Measurements from ENCODE around the gene CIAO3.
"Not testable (repeated sequence)": the region's sequence is repeated elsewhere in the genome, so short reads cannot be mapped to it uniquely, and the experiment has no call there.

The CIAO3 gene

DNA sequence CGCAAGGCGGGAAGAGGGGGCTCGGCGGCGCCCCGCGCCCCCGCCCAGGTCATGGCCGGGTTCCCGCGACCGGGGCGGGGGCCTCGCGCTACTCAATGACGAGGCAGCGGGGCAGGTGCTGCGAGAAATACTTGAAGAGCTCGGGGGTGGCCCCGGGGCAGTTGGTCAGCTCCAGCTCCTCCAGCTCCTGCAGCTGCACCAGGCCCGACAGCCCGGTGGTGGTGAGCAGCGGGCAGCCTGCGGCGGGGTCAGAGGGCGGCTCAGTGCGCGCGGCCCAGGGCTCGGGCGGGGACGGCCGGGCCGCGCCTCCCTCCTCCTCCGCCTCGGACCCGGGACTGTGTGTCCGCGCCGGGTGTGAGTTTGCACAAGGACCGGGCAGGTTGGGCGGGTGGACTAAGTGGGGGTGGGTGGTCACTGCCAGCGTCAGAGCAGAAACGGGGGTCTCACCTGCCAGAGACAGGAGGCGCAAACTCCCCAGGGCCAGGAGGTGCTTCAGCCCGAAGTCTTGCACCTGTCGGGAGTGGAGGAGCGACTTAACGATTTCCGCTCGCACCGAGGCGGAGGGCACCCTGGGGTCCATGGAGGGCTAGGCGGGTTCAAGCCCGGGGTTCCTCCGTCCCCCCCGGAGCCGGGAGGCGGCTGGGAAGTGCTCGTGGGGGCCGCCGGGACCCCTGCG is 46.5 kb downstream of the CIAO3 start:
- DNase-seq (ENCODE audit: extremely low read depth, low read depth), result no peak
- H3K4me3 ChIP-seq (replicated peaks; ENCODE audit: low read depth, low read length), result no peak overlapping the region
- TF ChIP-seq, protein P1, sequence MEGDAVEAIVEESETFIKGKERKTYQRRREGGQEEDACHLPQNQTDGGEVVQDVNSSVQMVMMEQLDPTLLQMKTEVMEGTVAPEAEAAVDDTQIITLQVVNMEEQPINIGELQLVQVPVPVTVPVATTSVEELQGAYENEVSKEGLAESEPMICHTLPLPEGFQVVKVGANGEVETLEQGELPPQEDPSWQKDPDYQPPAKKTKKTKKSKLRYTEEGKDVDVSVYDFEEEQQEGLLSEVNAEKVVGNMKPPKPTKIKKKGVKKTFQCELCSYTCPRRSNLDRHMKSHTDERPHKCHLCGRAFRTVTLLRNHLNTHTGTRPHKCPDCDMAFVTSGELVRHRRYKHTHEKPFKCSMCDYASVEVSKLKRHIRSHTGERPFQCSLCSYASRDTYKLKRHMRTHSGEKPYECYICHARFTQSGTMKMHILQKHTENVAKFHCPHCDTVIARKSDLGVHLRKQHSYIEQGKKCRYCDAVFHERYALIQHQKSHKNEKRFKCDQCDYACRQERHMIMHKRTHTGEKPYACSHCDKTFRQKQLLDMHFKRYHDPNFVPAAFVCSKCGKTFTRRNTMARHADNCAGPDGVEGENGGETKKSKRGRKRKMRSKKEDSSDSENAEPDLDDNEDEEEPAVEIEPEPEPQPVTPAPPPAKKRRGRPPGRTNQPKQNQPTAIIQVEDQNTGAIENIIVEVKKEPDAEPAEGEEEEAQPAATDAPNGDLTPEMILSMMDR (IDR thresholded peaks at IDR 0.05; ENCODE audit: low read depth, low read length, missing control alignments), result no peak

DNA sequence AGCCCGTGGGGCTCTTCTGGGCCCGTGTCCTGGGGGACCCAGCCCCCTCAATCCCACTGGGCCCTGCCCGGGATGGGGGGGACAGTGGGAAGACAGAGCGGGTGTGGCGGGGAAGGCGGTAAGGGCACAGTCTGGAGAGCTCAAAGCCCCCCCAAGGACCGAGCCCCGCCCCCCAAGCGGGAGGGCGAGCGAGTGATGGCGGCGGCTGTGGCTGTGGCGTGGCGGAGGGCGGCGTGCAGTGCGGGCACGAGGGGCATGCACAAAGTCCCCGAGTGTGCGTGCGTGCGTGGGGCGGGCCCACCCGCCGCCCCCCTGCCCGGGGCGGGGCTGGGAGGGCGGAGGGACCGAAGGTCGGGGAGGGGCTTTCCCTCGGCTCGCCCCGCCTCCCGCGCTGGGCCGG is 47.0 kb downstream of the CIAO3 start:
- no peak for DNase-seq (ENCODE audit: extremely low read depth, low read depth)
- H3K4me3 ChIP-seq (replicated peaks; ENCODE audit: low read depth, low read length), result no peak overlapping the region
- TF ChIP-seq, protein P1 (IDR thresholded peaks at IDR 0.05; ENCODE audit: low read depth, low read length, missing control alignments), result no peak

DNA sequence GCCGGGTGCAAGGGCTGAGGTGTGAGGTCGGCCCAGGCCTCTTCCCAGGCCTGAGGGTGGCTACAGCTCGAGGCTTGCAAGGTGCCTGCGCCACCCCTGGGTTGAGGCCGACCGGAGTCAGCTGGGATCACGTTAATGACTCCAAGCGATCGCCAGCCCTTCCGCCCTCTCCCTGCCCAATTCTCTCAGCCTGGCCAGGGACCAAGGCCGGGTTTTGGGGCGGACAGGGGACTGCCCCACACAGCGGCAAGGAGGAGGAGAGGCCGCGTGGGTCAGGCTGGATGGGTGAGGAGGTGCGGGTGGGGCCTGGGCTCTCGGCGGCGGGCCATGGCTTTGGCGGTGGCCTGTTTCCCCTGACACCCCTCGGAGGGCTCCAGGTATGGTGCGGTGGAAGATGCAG is 47.4 kb downstream of the CIAO3 start:
- TF ChIP-seq, protein P1 (IDR thresholded peaks at IDR 0.05; ENCODE audit: low read depth, low read length, missing control alignments), result no peak
- no peak overlapping the region for H3K4me3 ChIP-seq (replicated peaks; ENCODE audit: low read depth, low read length)
- no peak for DNase-seq (ENCODE audit: extremely low read depth, low read depth)

DNA sequence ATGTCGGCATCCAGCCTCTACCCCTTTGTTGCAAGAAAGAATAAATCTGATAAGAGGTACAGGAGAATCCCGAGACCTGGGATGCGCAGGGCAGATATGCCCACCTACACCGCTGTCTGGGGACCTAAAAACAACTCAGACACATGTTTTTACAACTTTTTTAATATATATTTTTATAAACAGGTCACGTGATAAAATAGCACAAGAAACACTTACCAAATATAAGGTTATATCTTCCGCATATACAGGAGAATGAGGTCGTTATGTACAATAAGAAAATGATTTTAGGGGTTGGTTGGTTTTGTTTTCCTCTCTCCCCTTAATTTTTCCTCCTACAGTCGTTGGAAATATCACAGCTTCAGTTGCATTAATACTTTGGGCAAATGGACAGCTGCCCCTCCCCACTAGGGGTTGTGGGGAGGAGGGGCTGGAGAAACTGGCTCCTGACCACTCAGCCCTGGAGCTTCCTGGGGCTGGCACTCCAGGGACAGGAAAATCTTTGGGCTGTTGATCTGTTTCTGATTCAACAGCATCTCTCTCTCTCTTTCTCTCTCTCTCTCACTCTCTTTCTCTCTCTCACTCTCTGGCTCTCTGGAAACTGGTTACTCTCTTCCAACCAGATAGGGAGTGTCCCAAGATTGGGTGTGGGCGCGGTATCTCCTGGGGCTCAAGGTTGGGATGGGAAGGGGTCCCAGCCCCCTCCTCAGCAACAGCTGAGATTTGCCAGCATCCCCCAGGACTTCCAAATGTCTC is 48.3 kb downstream of the CIAO3 start:
- no peak for DNase-seq (ENCODE audit: extremely low read depth, low read depth)
- TF ChIP-seq, protein P1 (IDR thresholded peaks at IDR 0.05; ENCODE audit: low read depth, low read length, missing control alignments), result no peak
- H3K4me3 ChIP-seq (replicated peaks; ENCODE audit: low read depth, low read length), result no peak overlapping the region

DNA sequence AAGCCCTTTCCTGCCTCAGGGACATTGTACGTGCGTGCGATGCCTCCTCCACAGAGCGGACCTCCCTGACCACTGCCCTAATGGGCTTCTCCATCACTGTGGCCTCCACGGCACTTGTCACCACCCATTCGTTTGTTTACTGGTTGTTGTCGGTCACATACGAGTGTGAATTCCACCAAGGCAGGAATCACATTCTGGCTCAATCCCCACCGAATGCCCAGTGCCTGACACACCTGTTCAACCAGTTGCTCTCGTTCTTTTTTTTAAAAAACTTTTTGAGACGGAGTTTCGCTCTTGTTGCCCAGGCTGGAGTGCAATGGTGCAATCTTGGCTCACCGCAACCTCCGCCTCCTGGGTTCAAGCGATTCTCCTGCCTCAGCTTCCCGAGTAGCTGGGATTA is 49.6 kb downstream of the CIAO3 start:
- H3K4me3 ChIP-seq (replicated peaks; ENCODE audit: low read depth, low read length); DNase-seq (ENCODE audit: extremely low read depth, low read depth): not testable (repeated sequence)

DNA sequence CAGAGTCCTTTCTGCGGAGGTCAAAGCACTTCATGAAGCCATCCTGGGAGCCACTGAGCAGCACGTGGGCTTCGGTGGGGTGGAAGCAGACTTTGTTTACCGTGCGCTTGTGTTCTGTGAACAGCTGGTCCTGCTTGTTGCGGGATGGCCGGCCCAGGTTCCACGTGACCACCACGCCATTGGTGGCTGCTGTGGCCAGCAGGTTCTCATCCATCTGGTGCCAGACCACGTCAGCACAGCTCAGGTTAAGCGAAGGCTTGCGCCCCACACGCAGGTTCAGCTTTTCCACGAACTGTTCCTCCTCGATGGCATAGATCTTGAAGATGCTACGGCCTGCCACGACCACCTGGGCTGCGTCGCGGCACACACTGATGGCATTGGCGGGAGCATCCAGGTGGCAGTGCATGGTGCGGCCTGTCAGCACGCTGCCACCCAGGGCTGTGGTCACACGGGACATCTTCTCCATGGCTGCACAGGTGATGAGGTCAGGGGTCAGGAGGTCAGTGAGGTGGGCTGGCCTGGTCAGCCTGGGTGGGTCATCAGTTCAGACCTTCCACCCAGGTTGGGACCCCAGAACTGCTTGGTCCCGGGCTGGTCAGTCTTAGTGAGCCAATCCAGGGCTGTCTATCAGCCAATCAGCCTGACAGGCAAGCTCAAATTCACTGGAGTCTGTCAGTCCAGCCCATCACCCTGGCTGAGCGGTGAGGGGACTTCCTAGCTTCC is 51.5 kb downstream of the CIAO3 start:
- H3K4me3 ChIP-seq (replicated peaks; ENCODE audit: low read depth, low read length), result peak overlapping the region; percentile 93
- no peak for DNase-seq (ENCODE audit: extremely low read depth, low read depth)
- TF ChIP-seq, protein P1 (IDR thresholded peaks at IDR 0.05; ENCODE audit: low read depth, low read length, missing control alignments), result no peak

DNA sequence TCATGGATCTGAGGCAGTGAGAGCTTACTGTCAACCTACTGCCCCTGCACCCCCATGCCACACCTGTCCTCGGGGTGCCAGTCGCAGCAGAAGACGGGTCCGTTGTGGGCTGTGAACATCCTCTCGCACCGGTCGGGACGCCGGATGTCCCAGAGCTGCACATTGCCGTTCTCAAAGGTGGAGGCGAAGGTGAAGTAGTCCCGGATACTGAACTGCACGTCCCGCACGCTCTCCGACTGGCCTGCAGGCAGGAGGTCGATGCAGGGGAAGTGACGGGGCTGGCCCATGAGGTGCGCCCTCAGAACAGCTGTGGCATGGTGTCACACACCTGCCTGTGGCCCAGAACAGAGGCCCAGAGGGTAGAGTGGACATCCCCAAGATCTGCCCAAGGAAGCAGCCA is 53.3 kb downstream of the CIAO3 start:
- TF ChIP-seq, protein P1 (IDR thresholded peaks at IDR 0.05; ENCODE audit: low read depth, low read length, missing control alignments), result no peak
- DNase-seq (ENCODE audit: extremely low read depth, low read depth), result no peak
- no peak overlapping the region for H3K4me3 ChIP-seq (replicated peaks; ENCODE audit: low read depth, low read length)

Measured in HFF-Myc (cell line).